Suprapubic skin (tissue), 4 donors: ENCODE results near the gene NDUFAF2.

Experiments
- CTCF ChIP-seq, 2 donors: fragments of 200-600 bp in 1 of 2; fragments of 450-650 bp in 1 of 2; sonication (generic) in 1 of 2; IDR thresholded peaks; one replicate each; pipeline ENCODE4 v1.5.1; 2016 to 2019; ENCODE audit warnings: antibody characterized with exemption in 2 of 2, mild to moderate bottlenecking in 1 of 2, moderate library complexity in 1 of 2
- EP300 ChIP-seq: sonication (generic); formaldehyde crosslinking; IDR thresholded peaks from one replicate; pipeline ENCODE4 v1.6.1; 2017; ENCODE audit warnings: antibody characterized with exemption
- POLR2A ChIP-seq, 2 donors: fragments of 450-650 bp; IDR thresholded peaks; one replicate each; pipeline ENCODE4 v1.6.1; 2017; ENCODE audit warnings: antibody characterized with exemption in 2 of 2, mild to moderate bottlenecking in 2 of 2, moderate library complexity in 2 of 2
- POLR2AphosphoS5 ChIP-seq, 3 donors: sonication (generic); formaldehyde crosslinking; IDR thresholded peaks; one replicate each; pipeline ENCODE4 v1.6.1; 2017; ENCODE audit warnings: antibody characterized with exemption in 3 of 3

- TF ChIP-seq POLR2A (IDR thresholded peaks at IDR 0.05) = no peak
- TF ChIP-seq CTCF (IDR thresholded peaks at IDR 0.05) = no peak
- TF ChIP-seq POLR2AphosphoS5 (IDR thresholded peaks at IDR 0.05) = no peak
- TF ChIP-seq EP300 = no peak
These were observed 59.4 kb downstream of the NDUFAF2 start for GRCh38 chr5:61004448-61004847.
